ENCODE data around the gene ELK4. TPM values are rescaled to one million over a fixed set of nuclear protein-coding genes. Genes with fewer than 3 reads are reported as not detected.

Gene ELK4
- total and polyA plus RNA-seq, 2 donors (not counting 1 experiment from before 2014, with no cell fraction given): 11.7 to 11.8 TPM

GRCh38 chr1:205590777-205591513 lies 40.9 kb downstream of the ELK4 start:
- no peak overlapping the region for H2AFZ ChIP-seq (ENCODE audit: low read length)
- no peak for TF ChIP-seq CTCF (conservative IDR thresholded peaks at IDR 0.05 in 1 of 2, IDR thresholded peaks at IDR 0.05 in 1 of 2; ENCODE audit: low read depth in 1 of 2, low read length in 2 of 2)
- TF ChIP-seq EZH2 (IDR thresholded peaks at IDR 0.05; ENCODE audit: low read length, missing control alignments): no peak
- no peaks in the 10 kb centered on the region for H3K9me3 ChIP-seq (ENCODE audit: control insufficient read depth, insufficient read depth, low read depth, low read length)
- no peak overlapping the region for H3K9ac ChIP-seq (ENCODE audit: insufficient read depth, low read length)
- no peaks in the 10 kb centered on the region for H3K27me3 ChIP-seq (ENCODE audit: control insufficient read depth, insufficient read depth, low read length)
- H3K36me3 ChIP-seq (ENCODE audit: control insufficient read depth, insufficient read depth, low read length): no peaks in the 10 kb centered on the region
- no peak overlapping the region for H3K4me2 ChIP-seq (ENCODE audit: extremely low read depth, insufficient read depth, low read length)
- H3K27ac ChIP-seq (ENCODE audit: insufficient read depth, low read length): no peak overlapping the region
- H3K4me3 ChIP-seq (replicated peaks in 1 of 4; ENCODE audit: control extremely low read depth in 1 of 4, insufficient read depth in 1 of 4, low read depth in 3 of 4, low read length in 4 of 4): no peak overlapping the region
- H3K4me1 ChIP-seq (ENCODE audit: control insufficient read depth, extremely low read depth, insufficient read depth, low read length): no peaks in the 10 kb centered on the region
- no peaks in the 10 kb centered on the region for H4K20me1 ChIP-seq (ENCODE audit: control insufficient read depth, extremely low read depth, insufficient read depth, low read length)
- H3K79me2 ChIP-seq (ENCODE audit: control insufficient read depth, insufficient read depth, low read length): no peaks in the 10 kb centered on the region
- DNase-seq (ENCODE audit: low read depth in 2 of 2): no peak

- no peak for DNase-seq (ENCODE audit: low read depth in 2 of 2)
- H3K79me2 ChIP-seq (ENCODE audit: control insufficient read depth, insufficient read depth, low read length): no peaks in the 10 kb centered on the region
These were observed 41.4 kb downstream of the ELK4 start for GRCh38 chr1:205590457-205590768.

More at GRCh38 chr1:205590457-205590768, 41.4 kb downstream of the ELK4 start:
- Histone ChIP-seq H3K4me2 (ENCODE audit: extremely low read depth, insufficient read depth, low read length) (no peak overlapping the region), H3K27ac (ENCODE audit: insufficient read depth, low read length) (no peak overlapping the region), H3K4me3 (replicated peaks in 1 of 4; ENCODE audit: control extremely low read depth in 1 of 4, insufficient read depth in 1 of 4, low read depth in 3 of 4, low read length in 4 of 4) (no peak overlapping the region), H3K27me3 (ENCODE audit: control insufficient read depth, insufficient read depth, low read length) (no peaks in the 10 kb centered on the region), H3K9ac (ENCODE audit: insufficient read depth, low read length) (no peak overlapping the region), H2AFZ (ENCODE audit: low read length) (no peak overlapping the region), H3K9me3 (ENCODE audit: control insufficient read depth, insufficient read depth, low read depth, low read length) (no peaks in the 10 kb centered on the region), H3K36me3 (ENCODE audit: control insufficient read depth, insufficient read depth, low read length) (no peaks in the 10 kb centered on the region), H3K4me1 (ENCODE audit: control insufficient read depth, extremely low read depth, insufficient read depth, low read length) (no peaks in the 10 kb centered on the region), H4K20me1 (ENCODE audit: control insufficient read depth, extremely low read depth, insufficient read depth, low read length) (no peaks in the 10 kb centered on the region)
- TF ChIP-seq CTCF (conservative IDR thresholded peaks at IDR 0.05 in 1 of 2, IDR thresholded peaks at IDR 0.05 in 1 of 2; ENCODE audit: low read depth in 1 of 2, low read length in 2 of 2) (no peak), EZH2 (IDR thresholded peaks at IDR 0.05; ENCODE audit: low read length, missing control alignments) (no peak)
